ENCODE results near the gene DPYSL5. TPM values are rescaled to one million over a fixed set of nuclear protein-coding genes. Genes with fewer than 3 reads are reported as not detected.
"Not testable (repeated sequence)": the region's sequence is repeated elsewhere in the genome, so short reads cannot be mapped to it uniquely, and the experiment has no call there.

DPYSL5 gene
- polyA plus RNA-seq, 3 donors = not detected

- Histone ChIP-seq H3K9ac (ENCODE audit: insufficient read depth, low read length, poor library complexity, severe bottlenecking) (no peak overlapping the region), H3K79me2 (ENCODE audit: insufficient read depth, low read length) (no peaks in the 10 kb centered on the region), H3K27ac (ENCODE audit: low read depth in 1 of 2, low read length in 2 of 2) (no peak overlapping the region), H3K27me3 (ENCODE audit: control insufficient read depth in 2 of 2, insufficient read depth in 2 of 2, low read length in 2 of 2) (no peaks in the 10 kb centered on the region), H3K4me1 (ENCODE audit: control insufficient read depth in 1 of 2, insufficient read depth in 2 of 2, low read length in 2 of 2) (peaks cover 0 to 5% of the 10 kb centered on the region in 2 donors), H3K4me2 (replicated peaks; ENCODE audit: extremely low read depth, low read length, poor library complexity, severe bottlenecking) (no peak overlapping the region), H4K20me1 (ENCODE audit: insufficient read depth, low read length) (no peaks in the 10 kb centered on the region), H2AFZ (ENCODE audit: insufficient read depth, low read depth, low read length, poor library complexity, severe bottlenecking) (peak overlapping the region; percentile 14), H3K9me3 (replicated peaks in 1 of 2; ENCODE audit: control insufficient read depth in 1 of 2, insufficient read depth in 1 of 2, low read length in 2 of 2) (no peaks in the 10 kb centered on the region), H3K36me3 (replicated peaks in 1 of 2; ENCODE audit: control insufficient read depth in 1 of 2, insufficient read depth in 2 of 2, low read length in 2 of 2) (no peaks in the 10 kb centered on the region), H3K4me3 (replicated peaks in 1 of 3; ENCODE audit: low read depth in 2 of 3, low read length in 3 of 3) (no peak overlapping the region)
- H3K36me3 Mint-ChIP-seq = no peaks in the 10 kb centered on the region
- H3K4me1 Mint-ChIP-seq = peaks cover 8% of the 10 kb centered on the region
- H3K27me3 Mint-ChIP-seq (ENCODE audit: low read depth in 3 of 3) = peaks cover 0 to 10% (median 6%) of the 10 kb centered on the region in 3 donors
- TF ChIP-seq CTCF (IDR thresholded peaks at IDR 0.05) = peak; percentile 45
- peak overlapping the region in 1 of 7 donors; percentile 21 for H3K27ac Mint-ChIP-seq
- peaks cover 0 to 3% (median 0%) of the 10 kb centered on the region in 7 donors for H3K9me3 Mint-ChIP-seq
- 0% methylated on average over 3 of the region's 8 CpGs for WGBS (ENCODE audit: insufficient coverage)
- intact Hi-C loops (cut with micrococcal nuclease) = no loop called here
- H3K4me3 Mint-ChIP-seq = peak overlapping the region in 1 of 2 donors; percentile 63
- DNase-seq = peak; percentile 5 to 35 (median 21)
Measured at GRCh38 chr2:26922405-26923188, 74.7 kb downstream of the DPYSL5 start.

DNA sequence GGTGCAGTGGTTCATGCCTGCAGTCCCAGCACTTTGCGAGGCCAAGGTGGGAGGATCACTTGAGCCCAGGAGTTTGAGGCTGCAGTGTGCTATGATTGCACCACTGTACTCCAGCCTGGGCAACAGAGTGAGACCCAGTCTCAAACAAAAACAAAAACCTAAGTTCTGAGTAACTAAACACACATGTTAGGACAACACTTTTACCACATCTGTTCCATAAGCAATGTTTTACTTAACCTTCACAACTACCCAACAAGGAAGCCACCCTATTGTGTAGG, 75.2 kb downstream of the DPYSL5 start:
- H2AFZ ChIP-seq (ENCODE audit: insufficient read depth, low read depth, low read length, poor library complexity, severe bottlenecking) = peak overlapping the region; percentile 14
- H4K20me1 ChIP-seq (ENCODE audit: insufficient read depth, low read length); H3K4me1 Mint-ChIP-seq; H3K27ac Mint-ChIP-seq; H3K4me3 Mint-ChIP-seq; H3K4me1 ChIP-seq (ENCODE audit: control insufficient read depth in 1 of 2, insufficient read depth in 2 of 2, low read length in 2 of 2); H3K27me3 Mint-ChIP-seq (ENCODE audit: low read depth in 3 of 3); H3K4me2 ChIP-seq (replicated peaks; ENCODE audit: extremely low read depth, low read length, poor library complexity, severe bottlenecking); H3K27me3 ChIP-seq (ENCODE audit: control insufficient read depth in 2 of 2, insufficient read depth in 2 of 2, low read length in 2 of 2); H3K9me3 ChIP-seq (replicated peaks in 1 of 2; ENCODE audit: control insufficient read depth in 1 of 2, insufficient read depth in 1 of 2, low read length in 2 of 2); H3K36me3 Mint-ChIP-seq; H3K79me2 ChIP-seq (ENCODE audit: insufficient read depth, low read length); DNase-seq; H3K9me3 Mint-ChIP-seq; H3K36me3 ChIP-seq (replicated peaks in 1 of 2; ENCODE audit: control insufficient read depth in 1 of 2, insufficient read depth in 2 of 2, low read length in 2 of 2); intact Hi-C loops (cut with micrococcal nuclease); H3K9ac ChIP-seq (ENCODE audit: insufficient read depth, low read length, poor library complexity, severe bottlenecking); H3K4me3 ChIP-seq (replicated peaks in 1 of 3; ENCODE audit: low read depth in 2 of 3, low read length in 3 of 3); H3K27ac ChIP-seq (ENCODE audit: low read depth in 1 of 2, low read length in 2 of 2): not testable (repeated sequence)
- WGBS (ENCODE audit: insufficient coverage) = 78% methylated on average over 1 of the region's 1 CpG
- peak; percentile 3 for TF ChIP-seq CTCF (IDR thresholded peaks at IDR 0.05)

All from CD14-positive monocyte (primary cell).